ENCODE data around the gene MCOLN2. TPM values are rescaled to one million over a fixed set of nuclear protein-coding genes. Genes with fewer than 3 reads are reported as not detected.

MCOLN2 gene
- total RNA-seq, 1 experiment from 2014 or later = 22.5 TPM

DNA sequence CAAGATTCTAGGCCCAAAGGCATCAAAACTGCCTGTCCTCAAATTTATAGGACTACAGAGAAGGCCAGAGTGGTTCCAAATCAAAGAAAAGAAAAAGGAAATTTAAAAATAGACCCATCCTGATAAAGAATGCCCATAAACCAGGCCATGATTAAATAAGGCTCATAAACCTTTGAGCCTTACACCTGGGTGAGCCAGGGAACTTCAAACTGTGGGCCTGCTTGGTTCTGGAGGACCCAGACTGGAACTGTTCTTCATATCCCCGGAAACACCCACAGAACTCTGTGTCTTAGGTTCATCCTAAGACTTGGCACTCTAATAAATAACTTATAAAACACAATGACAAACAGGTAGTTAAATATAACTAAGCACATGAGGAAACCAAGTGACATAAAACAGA, 28.8 kb downstream of the MCOLN2 start:
- Histone ChIP-seq H3K4me1 (ENCODE audit: control insufficient read depth, insufficient read depth, low read length) (peaks cover 6% of the 10 kb centered on the region), H3K36me3 (ENCODE audit: control insufficient read depth, insufficient read depth, low read length) (no peaks in the 10 kb centered on the region), H3K27ac (ENCODE audit: low read length) (no peak overlapping the region), H3K4me3 (ENCODE audit: low read depth in 2 of 2, low read length in 2 of 2) (no peak overlapping the region), H3K27me3 (ENCODE audit: control insufficient read depth, insufficient read depth, low read length) (no peaks in the 10 kb centered on the region), H3K9me3 (ENCODE audit: control insufficient read depth, insufficient read depth, low read depth, low read length) (no peaks in the 10 kb centered on the region)
- no TSS peak for BruUV-seq (replicated peaks)
- intact Hi-C loops (cut with micrococcal nuclease; ENCODE audit: unreplicated experiment) = no loop called here
- in situ Hi-C loops (cut with HindIII; ENCODE audit: low pct_unique_long_range_greater_than_20kb, low sequenced_read_pairs) = no loop called here
- POLR2A ChIA-PET = no interaction called here
- CTCF ChIA-PET = no interaction called here
- no peak for DNase-seq (ENCODE audit: low read depth, low spot score)
- TF ChIP-seq, protein P1, sequence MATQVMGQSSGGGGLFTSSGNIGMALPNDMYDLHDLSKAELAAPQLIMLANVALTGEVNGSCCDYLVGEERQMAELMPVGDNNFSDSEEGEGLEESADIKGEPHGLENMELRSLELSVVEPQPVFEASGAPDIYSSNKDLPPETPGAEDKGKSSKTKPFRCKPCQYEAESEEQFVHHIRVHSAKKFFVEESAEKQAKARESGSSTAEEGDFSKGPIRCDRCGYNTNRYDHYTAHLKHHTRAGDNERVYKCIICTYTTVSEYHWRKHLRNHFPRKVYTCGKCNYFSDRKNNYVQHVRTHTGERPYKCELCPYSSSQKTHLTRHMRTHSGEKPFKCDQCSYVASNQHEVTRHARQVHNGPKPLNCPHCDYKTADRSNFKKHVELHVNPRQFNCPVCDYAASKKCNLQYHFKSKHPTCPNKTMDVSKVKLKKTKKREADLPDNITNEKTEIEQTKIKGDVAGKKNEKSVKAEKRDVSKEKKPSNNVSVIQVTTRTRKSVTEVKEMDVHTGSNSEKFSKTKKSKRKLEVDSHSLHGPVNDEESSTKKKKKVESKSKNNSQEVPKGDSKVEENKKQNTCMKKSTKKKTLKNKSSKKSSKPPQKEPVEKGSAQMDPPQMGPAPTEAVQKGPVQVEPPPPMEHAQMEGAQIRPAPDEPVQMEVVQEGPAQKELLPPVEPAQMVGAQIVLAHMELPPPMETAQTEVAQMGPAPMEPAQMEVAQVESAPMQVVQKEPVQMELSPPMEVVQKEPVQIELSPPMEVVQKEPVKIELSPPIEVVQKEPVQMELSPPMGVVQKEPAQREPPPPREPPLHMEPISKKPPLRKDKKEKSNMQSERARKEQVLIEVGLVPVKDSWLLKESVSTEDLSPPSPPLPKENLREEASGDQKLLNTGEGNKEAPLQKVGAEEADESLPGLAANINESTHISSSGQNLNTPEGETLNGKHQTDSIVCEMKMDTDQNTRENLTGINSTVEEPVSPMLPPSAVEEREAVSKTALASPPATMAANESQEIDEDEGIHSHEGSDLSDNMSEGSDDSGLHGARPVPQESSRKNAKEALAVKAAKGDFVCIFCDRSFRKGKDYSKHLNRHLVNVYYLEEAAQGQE (IDR thresholded peaks at IDR 0.05; ENCODE audit: insufficient read depth in 1 of 2, low read depth in 2 of 2, low read length in 1 of 2) = no peak
- TF ChIP-seq POLR2AphosphoS5 (IDR thresholded peaks at IDR 0.05; ENCODE audit: low read depth, low read length) = no peak
- TF ChIP-seq, protein P2, sequence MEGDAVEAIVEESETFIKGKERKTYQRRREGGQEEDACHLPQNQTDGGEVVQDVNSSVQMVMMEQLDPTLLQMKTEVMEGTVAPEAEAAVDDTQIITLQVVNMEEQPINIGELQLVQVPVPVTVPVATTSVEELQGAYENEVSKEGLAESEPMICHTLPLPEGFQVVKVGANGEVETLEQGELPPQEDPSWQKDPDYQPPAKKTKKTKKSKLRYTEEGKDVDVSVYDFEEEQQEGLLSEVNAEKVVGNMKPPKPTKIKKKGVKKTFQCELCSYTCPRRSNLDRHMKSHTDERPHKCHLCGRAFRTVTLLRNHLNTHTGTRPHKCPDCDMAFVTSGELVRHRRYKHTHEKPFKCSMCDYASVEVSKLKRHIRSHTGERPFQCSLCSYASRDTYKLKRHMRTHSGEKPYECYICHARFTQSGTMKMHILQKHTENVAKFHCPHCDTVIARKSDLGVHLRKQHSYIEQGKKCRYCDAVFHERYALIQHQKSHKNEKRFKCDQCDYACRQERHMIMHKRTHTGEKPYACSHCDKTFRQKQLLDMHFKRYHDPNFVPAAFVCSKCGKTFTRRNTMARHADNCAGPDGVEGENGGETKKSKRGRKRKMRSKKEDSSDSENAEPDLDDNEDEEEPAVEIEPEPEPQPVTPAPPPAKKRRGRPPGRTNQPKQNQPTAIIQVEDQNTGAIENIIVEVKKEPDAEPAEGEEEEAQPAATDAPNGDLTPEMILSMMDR (IDR thresholded peaks at IDR 0.05) = no peak
- TF ChIP-seq TCF7L2 (IDR thresholded peaks at IDR 0.05; ENCODE audit: low read depth, low read length) = no peak
- TF ChIP-seq SIN3A (IDR thresholded peaks at IDR 0.05; ENCODE audit: borderline replicate concordance, insufficient read depth, low read depth, low read length) = no peak
- ATAC-seq = no peak

DNA sequence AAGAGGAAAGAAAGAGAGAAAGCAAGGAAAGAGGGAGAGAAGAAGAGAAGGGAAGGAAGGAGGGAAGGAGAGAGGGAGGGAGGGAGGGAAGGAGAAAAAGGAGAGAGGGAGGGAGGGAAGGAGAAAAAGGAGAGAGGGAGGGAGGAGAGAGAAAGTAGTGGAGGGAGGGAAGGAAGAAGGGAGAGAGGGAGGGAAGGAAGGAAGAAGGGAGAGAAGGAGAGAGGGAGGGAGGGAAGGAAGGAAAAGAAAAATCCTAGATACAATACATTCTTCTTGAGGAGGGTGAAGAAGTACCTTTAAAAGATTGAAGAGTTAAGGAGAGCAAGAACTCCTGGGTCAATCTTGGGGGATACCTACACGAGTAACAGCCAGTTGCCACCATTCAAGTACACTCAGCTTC, 29.2 kb downstream of the MCOLN2 start:
- CTCF ChIA-PET = no interaction called here

More for the DNA sequence above, 29.2 kb downstream of the MCOLN2 start:
- Histone ChIP-seq H3K27me3 (ENCODE audit: control insufficient read depth, insufficient read depth, low read length) (no peaks in the 10 kb centered on the region), H3K4me1 (ENCODE audit: control insufficient read depth, insufficient read depth, low read length) (peaks cover 4% of the 10 kb centered on the region), H3K9me3 (ENCODE audit: control insufficient read depth, insufficient read depth, low read depth, low read length) (no peaks in the 10 kb centered on the region), H3K36me3 (ENCODE audit: control insufficient read depth, insufficient read depth, low read length) (no peaks in the 10 kb centered on the region), H3K27ac (ENCODE audit: low read length) (no peak overlapping the region), H3K4me3 (ENCODE audit: low read depth in 2 of 2, low read length in 2 of 2) (no peak overlapping the region)
- in situ Hi-C loops (cut with HindIII; ENCODE audit: low pct_unique_long_range_greater_than_20kb, low sequenced_read_pairs) (no loop called here), intact Hi-C loops (cut with micrococcal nuclease; ENCODE audit: unreplicated experiment) (no loop called here)
- no peak for TF ChIP-seq POLR2AphosphoS5 (IDR thresholded peaks at IDR 0.05; ENCODE audit: low read depth, low read length)
- TF ChIP-seq, protein P2 (IDR thresholded peaks at IDR 0.05) = no peak
- no peak for TF ChIP-seq TCF7L2 (IDR thresholded peaks at IDR 0.05; ENCODE audit: low read depth, low read length)
- TF ChIP-seq SIN3A (IDR thresholded peaks at IDR 0.05; ENCODE audit: borderline replicate concordance, insufficient read depth, low read depth, low read length) = no peak
- TF ChIP-seq, protein P1 (IDR thresholded peaks at IDR 0.05; ENCODE audit: insufficient read depth in 1 of 2, low read depth in 2 of 2, low read length in 1 of 2) = no peak
- POLR2A ChIA-PET = interaction anchor here (0.7 kb wide), 1 partner anchor 287 kb away, joined by 5 read pairs; no protein-coding TSS in a partner anchor
- BruUV-seq (replicated peaks) = no TSS peak
- ATAC-seq = no peak
- DNase-seq (ENCODE audit: low read depth, low spot score) = no peak
